Measurements from ENCODE around the gene CABLES1.

Gene CABLES1

DNA sequence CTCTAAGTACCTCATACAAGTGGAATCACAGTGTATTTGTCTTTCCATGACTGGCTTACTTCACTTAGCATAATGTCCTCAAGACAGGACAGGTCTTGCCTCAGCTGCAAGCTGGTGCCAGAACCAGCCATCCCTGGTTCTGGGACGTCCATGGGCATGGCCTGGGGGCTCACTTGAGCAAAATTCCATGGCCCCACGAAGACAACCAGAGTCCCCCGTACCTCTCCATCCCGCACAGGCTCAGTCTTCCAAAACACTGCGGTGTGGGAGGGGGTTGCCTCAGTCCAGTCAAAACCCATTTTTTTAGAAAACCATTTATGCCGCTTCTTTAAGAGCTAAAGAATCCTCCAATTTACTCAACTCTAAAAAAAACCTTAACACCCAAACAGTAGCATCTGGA, 21.7 kb upstream of the CABLES1 start:
- DNase-seq = no peak

DNA sequence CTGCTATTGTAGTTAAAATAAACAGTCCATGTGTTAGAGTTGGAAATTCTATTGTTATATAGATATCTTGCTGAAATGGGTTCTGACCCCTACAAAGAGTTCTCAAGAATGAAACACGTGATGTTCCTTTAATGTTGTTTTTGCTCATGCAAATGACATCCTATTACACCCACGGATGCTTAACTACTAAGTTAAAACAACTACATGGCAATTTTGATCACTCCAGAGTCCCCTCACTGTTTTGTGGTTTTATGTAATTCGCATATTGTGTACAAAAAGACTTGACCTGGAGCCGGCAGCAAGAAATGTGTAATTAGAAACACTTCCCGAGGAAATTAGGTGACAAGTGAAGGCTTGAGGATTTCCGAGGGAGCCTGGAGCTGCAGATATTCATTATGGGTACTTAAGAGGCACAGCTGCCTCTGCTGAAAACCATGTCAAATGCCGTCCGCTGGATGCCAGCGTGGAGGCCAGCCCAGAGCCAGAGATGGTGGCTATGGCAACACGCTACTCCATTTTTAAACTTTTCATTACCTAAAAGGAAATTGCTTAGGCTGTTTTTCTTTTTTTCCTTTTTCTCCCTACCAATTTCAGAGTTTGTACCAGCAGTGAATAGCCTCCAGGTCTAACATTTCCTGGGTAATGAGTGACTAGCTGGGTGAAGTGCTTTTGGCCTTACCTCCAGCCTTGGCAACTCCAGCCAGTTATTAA, 21.0 kb upstream of the CABLES1 start:
- DNase-seq = peak; percentile 82

DNA sequence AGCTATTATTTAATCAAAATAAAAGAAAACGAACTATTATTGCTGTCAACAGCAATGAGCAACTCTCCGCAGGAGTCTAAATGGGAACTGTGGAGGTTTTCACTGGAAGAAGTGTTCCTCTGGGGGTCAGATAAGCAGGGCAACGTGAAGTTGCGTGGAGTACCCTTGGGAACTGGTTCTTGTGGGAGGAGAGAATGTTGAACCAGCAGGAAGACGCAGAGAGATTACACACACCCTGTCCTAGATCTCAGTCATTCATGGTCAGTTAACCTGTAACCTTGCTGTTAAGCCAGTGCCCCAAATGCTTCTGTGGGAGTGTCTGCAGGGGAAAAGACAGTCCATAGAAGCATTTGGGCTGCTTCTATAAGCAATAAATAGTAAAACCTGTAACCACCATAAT, 20.4 kb upstream of the CABLES1 start:
- no peak for DNase-seq

DNA sequence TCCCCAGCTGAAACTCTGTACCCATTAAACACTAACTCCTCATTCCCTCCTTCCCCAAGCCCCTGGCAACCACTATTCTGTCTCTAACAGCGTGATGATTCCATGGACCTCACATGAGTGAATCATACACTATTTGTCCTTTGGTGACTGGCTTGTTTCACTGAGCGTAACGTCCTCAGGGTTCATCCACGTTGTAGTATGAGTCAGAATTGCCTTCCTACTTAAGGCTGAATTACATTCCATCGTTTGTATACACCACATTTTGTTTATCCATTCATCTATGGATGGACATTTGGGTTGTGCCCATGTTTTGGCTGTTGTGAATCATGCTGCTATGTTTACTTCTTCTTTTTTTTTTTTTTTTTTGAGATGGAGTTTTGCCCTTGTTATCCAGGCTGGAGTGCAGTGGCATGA, 19.6 kb upstream of the CABLES1 start:
- DNase-seq = no peak

DNA sequence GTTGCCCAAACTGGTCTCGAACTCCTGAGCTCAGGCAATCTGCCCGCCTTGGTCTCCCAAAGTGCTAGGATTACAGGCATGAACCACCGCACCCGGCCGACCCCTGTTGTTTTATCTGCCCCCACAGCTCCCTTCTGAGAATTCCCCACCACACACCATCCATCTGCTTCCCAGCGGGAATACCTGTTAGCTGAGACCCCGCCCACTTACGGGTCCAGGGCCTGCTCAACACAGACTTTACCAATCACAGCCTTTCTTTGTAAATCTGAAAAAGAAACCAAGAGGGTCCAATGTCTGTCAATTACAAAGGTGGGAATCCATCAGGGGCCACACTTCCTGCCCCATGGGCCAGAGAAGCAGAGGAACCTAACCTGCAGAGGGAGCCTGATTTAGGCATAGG, 14.2 kb upstream of the CABLES1 start:
- DNase-seq = no peak

DNA sequence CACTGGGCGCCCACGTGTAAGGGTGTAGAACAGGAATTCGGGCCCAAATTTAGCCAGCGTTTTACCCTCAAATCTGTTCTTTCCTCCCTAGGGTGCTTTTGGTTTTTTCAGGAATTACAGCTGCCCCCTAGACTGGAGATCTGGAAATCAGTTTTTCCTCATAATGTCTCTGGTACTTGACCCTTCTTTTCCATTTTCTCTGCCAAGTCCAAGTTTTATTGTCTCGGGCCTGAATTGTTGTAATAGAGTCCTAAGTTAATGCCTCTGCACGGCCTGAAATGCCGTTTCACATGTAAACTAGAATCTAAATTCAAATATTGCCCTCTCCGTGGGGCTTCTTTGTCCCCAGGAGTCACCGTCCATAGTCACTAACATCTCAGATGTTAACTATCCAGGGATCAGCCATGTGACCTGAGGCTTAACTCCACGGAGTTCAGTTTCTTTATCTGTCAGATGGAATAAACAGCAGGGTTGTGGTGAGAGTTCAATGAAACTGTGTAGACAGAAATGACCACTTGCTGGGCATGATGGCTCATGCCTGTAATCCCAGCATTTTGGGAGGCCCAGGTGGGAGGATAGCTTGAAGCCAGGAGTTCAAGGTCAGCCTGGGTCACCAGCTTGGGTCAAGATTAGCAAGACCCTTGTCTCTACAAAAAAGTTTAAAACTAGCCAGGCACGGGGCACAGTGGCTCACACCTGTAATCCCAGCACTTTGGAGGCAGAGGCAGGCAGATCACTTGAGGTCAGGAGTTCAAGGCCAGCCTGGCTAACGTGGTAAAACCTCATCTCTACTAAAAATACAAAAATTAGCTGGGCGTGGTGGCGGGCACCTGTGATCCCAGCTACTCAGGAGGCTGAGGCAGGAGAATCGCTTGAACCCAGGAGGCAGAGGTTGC, 12.7 kb upstream of the CABLES1 start:
- no peak for DNase-seq

DNA sequence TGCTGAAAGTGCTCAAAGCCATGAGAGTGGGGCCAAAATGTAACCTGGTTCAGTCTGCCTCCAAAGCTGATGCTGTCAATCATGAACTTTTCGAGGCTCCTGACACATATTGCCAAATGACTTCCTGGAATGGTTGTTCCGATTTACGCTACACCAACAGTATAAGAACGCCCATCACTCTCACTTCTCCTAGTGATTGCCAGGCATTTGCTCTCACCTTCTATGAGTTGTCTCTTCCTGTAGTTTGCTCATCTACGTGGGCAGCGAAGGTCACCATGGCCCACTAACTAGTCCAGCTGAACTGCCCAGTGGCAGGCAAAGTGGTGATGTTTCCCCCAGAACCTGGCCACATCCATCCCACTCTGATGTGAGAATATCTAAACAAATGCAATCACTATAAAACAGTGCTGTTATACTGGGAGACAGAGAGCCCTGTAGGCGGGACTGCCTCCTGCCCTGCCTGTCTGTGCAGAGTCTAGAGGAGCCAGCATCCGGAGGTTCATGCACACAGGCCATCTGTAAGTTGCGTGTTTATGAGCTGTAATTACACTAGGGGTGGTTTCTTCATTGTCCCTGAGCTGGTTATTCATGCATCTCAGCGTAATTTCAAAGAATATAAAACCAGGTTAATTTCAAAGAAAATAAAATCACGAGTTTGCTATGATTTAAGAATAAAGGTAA, 8.8 kb upstream of the CABLES1 start:
- no peak for DNase-seq

DNA sequence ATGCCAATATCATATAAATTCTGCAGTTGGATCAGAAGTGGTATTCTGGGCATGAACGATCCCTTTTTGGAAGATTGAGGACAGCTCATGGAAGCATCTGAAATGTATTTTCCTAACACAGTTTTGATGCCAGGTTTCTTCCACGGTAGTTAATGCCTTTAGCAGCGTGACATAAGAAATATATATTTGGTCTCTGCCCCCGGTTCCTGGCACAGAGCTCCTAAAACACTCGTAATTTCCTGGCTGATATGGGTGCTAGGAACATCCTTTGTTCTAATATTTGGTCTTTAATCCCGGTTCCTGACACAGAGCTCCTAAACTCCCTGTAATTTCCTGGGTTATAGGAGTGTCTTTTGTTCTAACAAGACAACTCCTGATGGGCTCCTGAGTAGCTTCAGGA, 8.2 kb upstream of the CABLES1 start:
- DNase-seq = no peak

DNA sequence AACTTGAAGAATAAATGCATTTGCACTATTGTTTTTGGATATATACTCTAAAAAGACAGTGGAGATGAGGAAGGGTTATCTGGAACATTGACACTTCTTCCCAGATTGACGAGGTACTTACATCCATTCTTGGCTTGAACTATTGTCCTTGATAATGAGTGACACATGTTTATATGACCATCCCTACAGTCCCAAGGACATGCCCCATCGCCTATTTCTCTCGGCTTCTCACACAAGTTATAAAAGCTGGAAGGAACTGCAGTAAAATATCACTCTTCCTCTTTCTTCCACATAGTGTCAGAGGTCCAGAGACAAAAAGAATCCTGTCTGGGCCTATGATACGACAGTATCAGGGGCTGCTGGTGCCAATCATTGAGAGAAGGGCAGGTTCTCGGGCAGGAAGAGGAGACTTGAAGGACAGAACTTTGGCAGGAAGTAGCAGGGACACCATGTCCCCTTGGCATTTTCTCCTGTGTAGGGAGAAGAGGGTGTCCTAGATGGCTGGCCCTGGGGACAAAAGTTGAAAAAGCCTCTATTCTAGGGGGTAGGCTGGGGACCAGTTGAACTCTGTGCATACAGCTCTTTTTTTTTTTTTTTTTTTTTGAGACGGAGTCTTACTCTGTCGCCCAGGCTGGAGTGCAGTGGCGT, 5.8 kb upstream of the CABLES1 start:
- DNase-seq = no peak

DNA sequence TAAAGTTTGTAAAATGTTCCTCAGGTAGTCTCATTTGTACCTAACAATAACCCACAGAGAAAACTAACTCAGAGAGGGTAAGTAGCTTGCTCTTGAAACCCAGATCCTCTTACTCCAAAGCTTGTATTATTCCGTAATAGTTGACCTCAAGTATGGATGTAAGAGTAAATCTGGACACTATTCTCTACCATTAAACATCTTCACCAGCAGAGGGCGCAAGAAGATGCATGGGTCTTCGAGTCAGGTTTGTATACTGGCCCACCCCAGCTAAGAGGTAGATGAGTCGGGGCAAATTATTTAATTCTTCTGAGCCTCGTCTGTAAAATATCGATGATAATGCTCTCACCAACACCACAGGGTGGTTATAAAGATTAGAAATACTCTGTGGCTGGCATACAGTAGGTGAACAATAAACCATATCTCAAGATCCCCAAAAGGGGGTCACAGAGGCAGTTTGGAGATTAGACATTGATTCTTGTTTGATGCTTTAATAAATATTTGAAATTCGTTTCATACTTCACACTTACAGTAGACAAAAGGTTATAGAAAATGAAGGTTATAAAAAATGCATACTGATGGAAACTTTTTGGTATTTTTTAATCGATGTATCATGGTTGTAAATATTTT, 3.5 kb upstream of the CABLES1 start:
- peak; percentile 25 for DNase-seq

DNA sequence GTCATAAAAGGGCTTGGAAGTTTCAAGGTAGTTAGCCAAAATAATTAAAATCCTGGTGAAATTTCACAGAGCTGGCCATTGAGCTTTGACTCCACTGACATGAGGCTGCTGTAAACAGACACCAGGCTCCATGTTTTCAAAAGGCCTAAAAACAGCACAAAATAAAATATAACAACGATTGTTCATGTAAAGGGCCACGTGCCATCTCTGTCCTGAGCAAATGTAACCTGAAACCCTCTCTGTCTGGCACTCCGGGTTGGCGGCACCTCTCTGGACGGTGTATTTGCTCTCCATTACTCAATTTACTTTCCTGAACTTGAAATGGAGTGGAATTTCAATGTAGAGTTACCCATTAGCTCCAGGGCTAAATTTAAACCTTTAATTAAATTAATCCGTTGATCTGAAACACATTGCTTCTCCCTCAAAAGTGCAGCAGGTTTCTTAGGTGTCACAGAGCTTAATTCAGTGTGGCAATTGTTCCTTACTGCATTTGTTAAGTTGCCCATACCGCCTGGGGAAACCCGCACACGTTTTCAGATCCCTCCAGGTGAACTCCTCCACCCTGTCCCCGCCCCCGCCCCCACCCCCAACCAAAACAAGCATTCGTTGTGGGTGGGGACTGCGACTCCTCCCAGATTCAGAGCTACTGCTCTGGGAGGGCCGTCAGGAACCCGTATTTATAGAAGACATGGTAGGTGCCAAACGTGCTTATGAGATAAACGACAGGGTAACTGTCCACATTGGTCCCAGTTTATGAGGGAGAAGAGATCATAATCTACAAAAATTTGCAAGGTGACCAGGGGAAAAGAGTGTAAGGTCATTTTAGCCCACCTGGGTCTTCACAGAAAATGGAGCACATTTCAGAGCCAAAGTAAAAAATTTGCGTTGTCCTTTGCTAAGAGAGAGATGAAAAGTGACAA, 1.2 kb upstream of the CABLES1 start:
- DNase-seq = peak; percentile 91

DNA sequence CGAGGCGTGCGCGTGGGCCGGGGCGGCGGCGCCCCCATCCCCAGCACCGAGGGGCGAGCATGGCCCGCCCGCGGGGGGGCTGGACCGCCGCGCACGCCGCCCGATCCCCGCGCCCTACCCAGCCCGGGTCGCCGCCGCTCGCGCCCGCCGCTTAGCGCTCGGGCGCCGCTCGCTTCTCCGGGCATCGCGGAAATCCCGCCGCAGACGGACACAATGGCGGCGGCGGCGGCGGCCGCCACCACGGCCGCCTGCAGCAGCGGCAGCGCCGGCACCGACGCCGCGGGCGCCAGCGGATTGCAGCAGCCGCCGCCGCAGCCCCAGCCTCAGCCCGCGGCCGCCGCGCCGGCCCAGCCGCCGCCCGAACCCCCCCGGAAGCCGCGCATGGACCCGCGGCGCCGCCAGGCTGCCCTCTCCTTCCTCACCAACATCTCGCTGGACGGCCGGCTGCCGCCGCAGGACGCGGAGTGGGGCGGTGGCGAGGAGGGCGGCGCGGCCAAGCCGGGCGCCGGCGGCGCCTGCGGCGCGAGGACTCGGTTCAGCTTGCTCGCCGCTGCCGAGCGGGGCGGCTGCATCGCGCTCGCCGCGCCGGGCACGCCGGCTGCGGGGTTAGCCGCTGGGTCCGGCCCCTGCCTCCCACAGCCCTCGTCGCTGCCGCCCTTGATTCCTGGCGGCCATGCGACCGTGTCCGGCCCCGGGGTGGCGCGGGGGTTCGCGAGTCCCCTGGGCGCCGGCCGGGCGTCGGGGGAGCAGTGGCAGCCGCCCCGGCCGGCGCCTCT, 453 bp downstream of the CABLES1 start:
- no peak for DNase-seq

DNA sequence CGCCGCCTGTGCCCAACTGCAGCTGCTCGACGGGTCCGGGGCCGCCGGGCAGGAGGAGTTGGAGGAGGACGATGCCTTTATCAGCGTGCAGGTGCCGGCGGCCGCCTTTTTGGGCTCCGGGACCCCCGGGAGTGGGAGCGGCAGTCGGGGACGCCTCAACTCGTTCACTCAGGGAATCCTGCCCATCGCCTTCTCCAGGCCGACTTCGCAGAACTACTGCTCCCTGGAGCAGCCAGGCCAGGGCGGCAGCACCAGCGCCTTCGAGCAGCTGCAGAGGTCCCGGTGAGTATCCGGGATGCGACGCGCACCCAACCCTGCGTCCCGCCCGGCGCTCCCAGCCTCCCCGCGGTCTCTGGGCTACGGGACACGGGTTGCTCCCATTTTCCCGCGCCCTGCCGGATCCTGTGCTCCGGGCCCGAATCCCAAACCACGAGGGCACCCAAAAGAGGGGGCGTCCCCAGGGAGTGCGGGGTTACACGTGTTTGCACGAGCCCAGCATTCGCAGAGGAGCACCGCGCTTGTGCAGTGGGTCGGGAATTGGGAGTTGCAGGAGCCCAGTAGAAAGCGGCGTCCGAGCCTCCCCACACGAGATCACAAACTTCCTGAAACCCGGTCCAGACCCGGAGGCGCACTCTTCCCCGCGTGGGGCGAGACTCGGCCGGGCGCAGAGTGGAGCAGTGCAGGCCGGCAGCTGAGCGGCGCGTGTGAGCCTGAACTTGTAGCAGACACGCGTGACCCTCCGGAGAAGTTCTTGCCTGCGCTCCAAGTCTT, 1.2 kb downstream of the CABLES1 start:
- DNase-seq = no peak

DNA sequence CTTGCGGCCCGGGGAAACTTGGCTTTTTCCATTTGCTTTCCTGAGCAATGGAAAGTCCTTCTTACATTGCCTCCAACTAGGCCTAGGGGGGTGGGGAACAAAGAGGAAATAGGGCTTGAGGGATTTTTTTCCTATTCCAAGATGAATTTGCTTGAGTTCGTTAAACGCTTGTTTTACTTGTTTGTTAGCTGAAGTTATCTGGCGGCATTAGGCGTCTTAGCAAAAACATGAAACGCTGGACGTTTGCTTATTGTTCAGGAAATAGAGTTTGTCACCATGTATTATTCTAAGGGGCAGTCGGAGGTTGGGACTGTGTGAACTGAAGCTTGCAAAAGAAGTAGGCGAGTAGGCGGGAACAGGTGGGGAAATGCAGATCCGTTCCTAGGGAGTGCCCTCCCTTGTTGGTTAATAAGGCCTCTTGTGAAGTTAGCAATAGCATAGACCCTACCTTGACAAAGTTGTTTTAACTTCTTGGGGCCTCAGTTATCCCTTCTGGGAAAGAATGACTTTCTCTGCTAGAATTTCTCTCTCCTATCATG, 1.9 kb downstream of the CABLES1 start:
- DNase-seq = peak; percentile 74

DNA sequence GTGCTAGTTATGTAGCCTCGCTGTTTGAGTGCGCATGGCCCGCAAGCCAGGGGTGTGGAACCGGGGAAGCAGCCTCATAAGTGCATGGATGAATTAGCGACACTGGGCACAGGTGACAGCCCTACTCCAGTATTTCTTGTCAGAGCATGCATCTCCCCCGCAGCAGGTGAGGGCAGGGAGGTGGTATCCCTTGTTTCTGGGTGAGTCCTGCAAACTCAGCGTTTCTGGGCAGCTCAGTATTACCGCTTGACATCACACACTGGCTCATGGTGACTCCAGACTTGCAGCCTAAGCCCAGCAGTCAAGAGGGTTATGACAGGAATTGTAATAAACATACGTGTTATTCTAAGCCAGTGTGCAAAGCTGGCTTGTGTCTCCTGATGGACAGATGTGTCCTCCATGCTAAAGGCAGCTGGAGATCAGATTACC, 2.5 kb downstream of the CABLES1 start:
- DNase-seq = peak; percentile 84

DNA sequence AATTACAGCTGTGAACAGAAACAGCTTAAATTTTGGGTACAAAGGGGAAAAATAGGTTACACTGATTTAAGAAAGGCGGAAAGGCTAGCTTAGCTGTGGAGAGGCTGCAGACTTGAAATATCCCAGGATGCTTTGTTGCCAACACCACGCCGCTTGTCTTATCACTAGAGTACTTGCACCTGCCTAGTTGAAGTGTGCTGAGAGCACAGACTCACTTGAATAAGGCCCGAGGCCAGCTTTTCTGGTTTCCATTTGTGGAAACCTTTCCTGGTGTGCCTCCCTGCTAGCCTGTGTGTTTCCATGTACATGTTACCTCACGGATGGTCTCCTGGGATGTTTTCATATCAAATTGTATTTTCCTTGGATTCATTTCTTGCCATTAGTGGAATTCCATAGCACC, 3.2 kb downstream of the CABLES1 start:
- peak; percentile 96 for DNase-seq

DNA sequence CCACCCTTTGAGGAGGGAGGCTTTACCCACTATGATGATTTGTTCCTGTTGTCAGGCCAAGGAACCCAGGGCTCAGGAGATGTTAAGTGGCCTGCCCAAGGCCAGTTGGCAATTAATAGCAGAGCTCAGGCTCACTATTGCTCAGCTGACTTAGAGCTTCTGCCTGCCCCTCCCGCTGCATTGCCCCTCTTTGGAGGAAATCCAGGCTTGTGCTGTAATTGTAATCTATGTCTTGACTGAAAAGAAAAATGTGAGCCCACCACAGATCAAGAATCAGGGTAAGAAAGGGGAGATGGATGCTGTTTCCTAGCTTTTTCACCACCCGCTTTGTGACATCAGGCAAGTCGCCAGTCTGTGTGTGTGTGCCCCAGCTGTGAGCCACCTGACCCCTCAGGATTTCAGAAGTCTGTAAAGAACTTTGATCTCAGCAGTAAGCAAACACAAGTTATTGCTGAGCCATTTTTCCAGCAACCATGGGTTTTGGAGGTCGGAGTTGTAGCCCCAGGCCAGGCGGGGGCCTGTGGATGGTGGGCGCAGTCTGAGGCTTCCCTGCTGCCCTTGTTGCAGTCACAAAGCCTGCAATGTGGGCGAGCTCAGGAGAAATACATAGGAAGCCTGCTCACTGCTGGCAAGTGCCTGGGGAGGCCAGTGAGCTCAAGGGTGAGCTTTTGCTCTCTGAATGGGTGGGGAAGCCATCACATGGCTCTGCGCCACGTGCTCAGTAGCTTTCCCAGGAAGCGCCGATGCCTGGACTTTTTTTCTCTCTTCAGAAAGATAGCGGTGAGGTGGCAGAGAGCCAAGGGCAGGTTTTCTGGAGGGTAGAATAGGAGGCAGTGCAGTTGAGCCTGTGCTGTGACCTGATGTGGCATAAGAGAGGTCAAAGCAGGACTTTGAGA, 6.1 kb downstream of the CABLES1 start:
- peak; percentile 68 for DNase-seq

DNA sequence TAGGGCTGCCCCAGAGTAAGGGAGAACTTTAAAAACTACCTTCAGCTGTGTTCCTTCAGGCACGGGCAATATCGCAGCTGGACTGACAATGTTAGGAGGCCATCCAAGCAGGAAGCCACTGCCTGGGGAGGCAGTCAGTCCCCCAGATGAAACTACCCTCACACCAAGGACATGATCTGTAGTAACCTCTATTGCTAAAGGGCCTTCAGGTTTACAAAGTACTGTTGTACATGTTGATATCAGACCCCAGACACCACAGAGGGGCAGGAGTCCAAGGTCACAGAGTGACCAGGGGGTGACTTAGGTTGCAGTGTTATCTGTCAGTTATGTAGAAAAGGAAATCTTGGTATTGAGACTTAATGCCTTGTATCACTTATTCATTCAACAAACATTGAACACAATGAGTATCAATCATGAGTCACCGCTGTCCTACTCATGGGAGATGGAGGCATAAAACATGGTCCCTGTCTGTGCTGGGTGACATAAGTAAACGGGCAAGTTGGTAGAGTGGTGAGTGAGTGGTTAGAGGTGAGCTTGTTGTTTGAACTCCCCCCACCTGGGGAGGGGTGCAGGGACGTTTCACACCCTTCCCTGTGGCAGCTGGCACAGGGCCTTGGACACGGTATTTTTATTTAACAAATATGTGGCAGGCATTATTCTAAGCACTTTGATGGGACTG, 7.1 kb downstream of the CABLES1 start:
- DNase-seq = no peak
